GOT3 (cell line): Measurements from ENCODE around the gene SLC16A7.

Experiments used
- DNase-seq: peaks from one replicate; lab custom pipeline; 2025; ENCODE audit warnings: mixed read lengths; lab: John Stamatoyannopoulos, UW

The SLC16A7 gene

GRCh38 chr12:59668674-59669073, 72.8 kb downstream of the SLC16A7 start:
- no peak for DNase-seq

DNA sequence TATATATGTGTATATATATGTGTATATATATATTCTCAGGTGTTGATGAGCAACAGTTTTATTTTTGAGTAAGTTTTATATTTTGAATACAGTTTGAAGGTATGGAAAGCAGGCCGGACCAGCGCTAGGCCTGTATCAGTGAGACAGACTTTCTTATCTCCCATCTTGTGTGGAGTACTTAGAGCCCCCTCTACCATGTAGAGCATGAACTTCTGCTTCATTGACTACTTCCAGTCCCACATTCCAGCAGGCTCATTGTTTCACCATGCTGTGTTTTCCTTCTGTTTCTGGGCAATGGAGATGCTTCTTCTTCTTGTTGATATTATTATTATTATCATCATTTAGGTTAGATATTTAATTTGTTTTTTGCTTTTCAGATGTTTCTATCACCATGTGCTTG, 76.4 kb downstream of the SLC16A7 start:
- DNase-seq: no peak

- no peak for DNase-seq
These were observed 79.6 kb downstream of the SLC16A7 start for GRCh38 chr12:59675461-59675860.

DNA sequence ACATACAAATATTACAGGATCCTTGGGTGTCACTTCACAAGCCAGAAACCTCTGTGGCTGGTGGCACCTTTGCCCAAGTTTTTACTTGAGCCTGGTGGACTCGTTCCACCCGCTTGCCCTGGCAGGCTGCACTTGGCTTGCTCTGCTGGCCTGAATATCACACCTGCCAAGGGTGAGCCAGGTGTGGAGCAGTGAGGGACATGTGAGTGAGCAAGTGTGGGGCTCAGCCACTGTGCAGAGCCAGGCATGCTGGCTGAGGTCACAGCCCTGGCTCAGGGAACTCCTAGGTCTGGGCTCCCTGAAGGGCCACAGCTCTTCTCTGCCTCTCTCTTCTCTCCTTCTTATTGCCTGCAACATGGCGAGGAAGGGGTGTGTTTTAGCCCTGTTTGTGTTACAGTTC, 82.0 kb downstream of the SLC16A7 start:
- no peak for DNase-seq

DNA sequence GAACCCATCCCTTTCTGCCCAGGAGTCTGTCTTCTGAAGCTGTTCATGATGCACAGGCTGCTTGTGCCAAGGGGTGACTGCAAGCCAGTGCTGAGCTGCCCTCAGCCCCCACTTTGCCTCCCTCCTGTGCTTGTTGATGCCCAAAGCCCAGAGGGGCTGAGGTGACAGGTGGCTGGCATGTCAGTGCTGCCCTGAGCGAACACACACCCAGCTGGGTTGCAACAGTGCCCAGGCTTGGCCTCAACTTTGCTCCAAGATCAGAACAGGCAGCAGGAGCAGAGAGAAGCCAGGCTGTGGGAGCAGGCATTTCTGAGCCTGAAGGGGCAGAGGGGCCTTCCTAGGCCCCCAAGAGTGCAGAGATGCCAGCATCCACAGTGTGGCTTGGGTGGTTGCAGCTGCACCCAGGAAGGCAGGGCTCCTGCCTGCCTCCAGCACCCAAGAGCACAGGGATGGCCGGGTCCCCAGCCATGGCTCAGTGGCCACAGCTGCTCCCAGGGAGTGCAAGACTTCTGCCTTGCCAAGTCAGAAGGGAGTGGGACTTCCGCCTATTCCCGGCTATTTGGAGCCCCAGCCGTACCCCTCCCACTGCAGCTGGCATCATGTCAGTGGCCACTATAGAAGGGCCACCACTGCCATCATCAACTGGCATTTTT, 83.1 kb downstream of the SLC16A7 start:
- DNase-seq: no peak

GRCh38 chr12:59689776-59690175, 93.9 kb downstream of the SLC16A7 start:
- DNase-seq: no peak

DNA sequence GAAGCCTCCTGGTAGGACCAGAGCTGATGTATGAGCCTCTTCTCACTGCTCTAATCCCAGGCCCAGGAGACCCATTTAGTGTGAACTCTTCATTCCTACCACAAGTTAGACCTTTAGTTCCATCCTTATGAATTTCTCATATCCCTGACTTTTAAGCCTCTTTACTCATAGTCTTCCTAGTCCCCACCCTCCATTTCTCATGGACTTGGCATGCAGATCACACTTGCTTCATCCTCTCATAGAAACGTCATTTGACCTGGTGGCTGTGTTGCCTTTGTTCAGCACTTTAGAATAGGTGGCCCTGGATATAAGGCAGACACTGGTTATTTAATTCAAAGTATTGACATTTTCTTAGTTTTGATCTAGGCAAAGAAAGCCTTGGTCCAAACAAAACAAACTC, 99.5 kb downstream of the SLC16A7 start:
- DNase-seq: no peak

DNA sequence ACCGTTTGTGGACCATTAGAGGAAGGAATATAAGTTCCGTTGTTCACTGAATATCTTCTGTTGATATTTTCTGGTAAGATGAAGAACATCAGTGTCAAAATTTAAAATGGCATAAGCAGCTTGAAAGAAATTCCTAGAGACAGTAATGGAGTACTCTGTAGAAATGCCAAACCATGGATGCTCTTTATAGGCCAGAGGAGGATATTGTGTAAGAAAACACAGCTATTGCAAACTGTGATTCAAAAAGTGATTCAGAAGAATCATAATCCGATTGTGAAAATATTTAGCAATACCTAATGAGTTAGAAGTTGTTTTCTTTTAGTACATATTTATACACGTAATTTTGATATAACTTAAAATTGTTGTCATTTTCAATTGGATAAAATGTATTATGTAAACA, 102.8 kb downstream of the SLC16A7 start:
- no peak for DNase-seq

GRCh38 chr12:59699421-59700152, 103.8 kb downstream of the SLC16A7 start:
- DNase-seq: no peak

GRCh38 chr12:59700153-59700450, 104.3 kb downstream of the SLC16A7 start:
- no peak for DNase-seq

DNA sequence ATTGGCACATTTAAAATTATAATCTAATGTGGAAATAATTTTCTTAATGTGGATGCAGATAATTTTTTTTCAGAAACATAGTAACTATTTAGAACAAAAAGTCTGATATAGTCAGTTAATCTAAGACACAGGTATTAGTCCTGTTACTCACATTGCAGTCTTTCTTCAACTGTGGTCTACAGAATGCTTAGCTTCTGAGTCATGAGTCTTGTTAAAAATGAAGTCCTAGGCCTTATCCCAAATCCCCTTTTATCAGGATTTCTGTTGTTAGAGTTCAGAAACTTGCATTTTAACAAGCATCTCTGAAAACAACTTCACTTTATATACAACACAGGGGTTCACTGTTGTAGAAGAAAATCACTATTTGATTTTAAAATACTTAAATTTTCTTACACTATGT, 112.2 kb downstream of the SLC16A7 start:
- DNase-seq: no peak

DNA sequence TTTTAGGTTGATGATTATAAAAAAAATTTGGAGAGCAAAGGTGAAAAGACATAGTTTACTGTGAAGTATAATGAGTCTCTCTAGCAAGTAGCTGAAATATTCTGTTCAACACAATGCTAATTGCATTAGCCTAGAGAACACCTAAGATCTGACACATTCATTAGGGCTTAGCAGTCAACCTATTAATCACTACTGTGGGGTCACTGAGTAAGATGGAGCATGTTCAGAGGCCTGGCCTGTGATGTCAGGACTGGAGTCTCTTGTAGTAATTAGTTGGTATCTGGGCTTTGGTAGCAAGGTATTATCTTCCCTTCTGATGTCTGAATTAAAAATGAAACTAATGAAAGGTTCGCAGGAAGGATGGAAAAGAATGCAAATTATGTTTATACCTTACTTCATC, 112.7 kb downstream of the SLC16A7 start:
- no peak for DNase-seq

GRCh38 chr12:59710004-59710628, 114.3 kb downstream of the SLC16A7 start:
- no peak for DNase-seq

DNA sequence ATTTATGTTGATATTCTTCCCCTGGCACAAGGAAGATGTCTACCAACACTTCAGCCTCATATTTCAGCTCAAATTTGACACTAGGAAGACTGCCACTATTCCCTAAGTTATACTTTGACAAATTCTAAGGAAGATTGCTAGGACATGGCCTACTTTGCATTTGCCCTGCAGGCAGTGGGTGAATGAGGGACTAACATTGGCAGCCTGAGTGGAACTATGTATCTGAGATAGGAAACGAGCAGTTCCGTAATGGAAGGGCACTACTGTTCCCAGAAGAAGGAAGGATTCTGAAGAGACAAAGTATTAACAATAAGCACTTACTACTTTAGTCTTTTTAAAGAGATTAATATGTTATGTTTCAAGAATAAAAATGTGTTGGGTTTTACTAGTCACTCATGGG, 115.1 kb downstream of the SLC16A7 start:
- no peak for DNase-seq

- no peak for DNase-seq
These were observed 119.6 kb downstream of the SLC16A7 start for GRCh38 chr12:59715434-59715833.

DNA sequence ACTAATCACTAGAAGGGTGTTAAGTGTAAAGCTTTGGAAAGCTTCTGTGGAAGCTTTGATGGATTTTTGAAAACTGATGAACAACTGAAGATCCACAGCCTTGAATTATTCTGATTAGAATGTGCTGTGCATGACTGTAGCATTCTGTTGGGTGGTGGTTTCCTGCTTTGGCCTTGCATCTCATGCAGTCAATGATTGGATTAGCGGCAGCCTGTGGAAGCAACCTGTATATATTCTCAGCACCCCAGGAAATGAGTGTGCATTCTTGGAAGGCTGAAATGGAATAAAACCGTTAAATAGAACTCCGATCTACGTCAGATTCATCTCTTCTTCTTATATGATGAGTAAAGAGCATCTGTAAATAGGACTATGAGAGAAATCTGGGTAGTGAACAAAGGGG, 120.2 kb downstream of the SLC16A7 start:
- DNase-seq: no peak

DNA sequence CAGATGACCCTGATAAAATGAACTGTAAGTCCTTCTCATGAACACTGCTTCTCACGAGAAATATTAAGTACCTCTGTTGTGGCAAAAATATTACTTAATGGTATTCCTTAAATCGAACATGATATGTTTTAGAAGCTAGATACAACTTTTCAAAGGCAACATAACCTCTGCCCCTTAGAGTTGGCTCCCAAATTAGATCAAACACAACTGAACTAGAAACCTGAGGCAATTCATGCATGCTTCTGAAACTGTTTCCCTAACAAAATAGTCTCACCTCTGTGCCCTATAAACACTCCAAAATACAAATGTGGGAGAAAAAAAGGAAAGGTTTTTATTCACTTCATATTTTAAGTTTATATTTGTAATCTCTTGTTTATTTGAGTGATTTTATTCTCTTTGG, 121.6 kb downstream of the SLC16A7 start:
- DNase-seq: no peak

GRCh38 chr12:59719701-59720100, 123.9 kb downstream of the SLC16A7 start:
- no peak for DNase-seq

DNA sequence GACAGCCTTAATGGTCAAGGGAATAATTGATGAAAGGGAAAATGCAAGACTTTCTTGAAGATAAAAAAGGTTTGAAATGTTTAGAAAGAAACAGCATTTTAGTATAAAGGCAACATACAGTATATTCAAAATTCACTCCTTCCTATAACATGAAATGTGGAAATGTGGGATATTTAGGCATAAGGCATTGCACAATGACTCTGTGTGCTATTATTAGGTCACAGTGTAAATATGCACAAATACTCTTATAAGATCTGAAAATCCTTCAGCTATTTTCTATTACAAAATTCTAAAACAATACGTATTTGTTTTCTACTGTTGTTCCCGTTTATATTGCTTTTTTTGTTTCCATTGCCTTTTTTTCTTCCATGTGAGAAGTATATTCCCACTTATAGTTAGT, 127.7 kb downstream of the SLC16A7 start:
- DNase-seq: no peak

GRCh38 chr12:59724011-59724695, 128.3 kb downstream of the SLC16A7 start:
- no peak for DNase-seq

- DNase-seq: no peak
These were observed 137.4 kb downstream of the SLC16A7 start for GRCh38 chr12:59733200-59733599.

DNA sequence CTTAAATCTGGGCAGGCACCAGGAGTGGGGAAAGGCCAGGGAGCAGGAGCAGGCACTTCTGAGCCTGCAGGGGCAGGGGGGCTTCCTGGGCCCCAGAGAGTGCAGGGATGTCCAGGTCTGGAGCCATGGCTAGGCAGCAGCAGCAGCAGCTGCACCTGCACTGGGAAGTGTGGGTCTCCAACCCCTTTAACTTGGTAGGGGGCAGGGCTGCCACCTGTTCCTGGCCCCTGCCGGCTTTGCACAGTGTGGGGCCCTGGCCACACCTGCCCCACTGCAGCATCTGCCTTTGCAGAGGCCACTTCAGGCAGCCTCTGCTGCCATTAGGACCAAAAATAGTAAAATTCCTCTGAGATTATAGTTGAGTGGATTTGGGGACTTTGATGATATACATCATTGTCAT, 138.5 kb downstream of the SLC16A7 start:
- DNase-seq: no peak

DNA sequence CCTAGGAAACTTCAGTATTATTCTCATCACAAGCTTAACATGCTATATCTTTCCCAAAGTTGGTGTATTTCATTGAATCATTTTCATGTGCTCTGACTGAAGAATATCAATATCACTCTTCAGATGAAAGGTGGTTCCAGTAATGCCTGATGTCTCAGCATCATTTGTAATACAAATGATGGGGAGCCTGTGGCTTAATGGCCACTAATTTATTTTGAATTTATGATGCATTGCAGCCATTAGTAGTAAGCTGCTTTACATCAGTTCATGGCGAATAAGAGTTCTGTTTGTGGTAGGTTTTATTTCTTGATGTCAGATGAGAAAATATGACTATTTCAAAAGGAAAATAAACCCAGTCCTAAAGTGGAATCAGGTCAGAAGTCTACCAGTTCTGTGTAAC, 139.4 kb downstream of the SLC16A7 start:
- no peak for DNase-seq
